Epidermal melanocyte (primary cell): ENCODE measurements around the gene SLC6A18.

Experiments
- DNase-seq: peaks from one replicate; pipeline ENCODE4 v3.0.0; 2011; ENCODE audit warnings: low spot score; ENCODE audit not compliant: insufficient read length

The SLC6A18 gene

GRCh38 chr5:1214163-1214935, 10.8 kb upstream of the SLC6A18 start:
- DNase-seq = no peak

GRCh38 chr5:1214936-1215220, 10.3 kb upstream of the SLC6A18 start:
- DNase-seq = no peak

GRCh38 chr5:1215320-1216096, 9.7 kb upstream of the SLC6A18 start:
- DNase-seq = no peak

GRCh38 chr5:1216211-1216917, 8.8 kb upstream of the SLC6A18 start:
- no peak for DNase-seq

- DNase-seq = no peak
Observed at GRCh38 chr5:1216918-1217295, 8.3 kb upstream of the SLC6A18 start.

GRCh38 chr5:1217596-1218206, 7.5 kb upstream of the SLC6A18 start:
- DNase-seq = no peak

- DNase-seq = no peak
Observed at GRCh38 chr5:1218351-1219080, 6.7 kb upstream of the SLC6A18 start.

- no peak for DNase-seq
Observed at GRCh38 chr5:1219098-1219767, 5.9 kb upstream of the SLC6A18 start.

- DNase-seq = no peak
Observed at GRCh38 chr5:1219768-1220100, 5.4 kb upstream of the SLC6A18 start.

- no peak for DNase-seq
Observed at GRCh38 chr5:1220351-1220750, 4.8 kb upstream of the SLC6A18 start.

GRCh38 chr5:1220831-1221230, 4.3 kb upstream of the SLC6A18 start:
- no peak for DNase-seq

GRCh38 chr5:1221721-1222120, 3.5 kb upstream of the SLC6A18 start:
- no peak for DNase-seq

- no peak for DNase-seq
Observed at GRCh38 chr5:1222147-1222546, 3.0 kb upstream of the SLC6A18 start.

- no peak for DNase-seq
Observed at GRCh38 chr5:1222621-1223277, 2.4 kb upstream of the SLC6A18 start.

GRCh38 chr5:1223278-1223670, 1.9 kb upstream of the SLC6A18 start:
- DNase-seq = no peak

GRCh38 chr5:1224631-1225030, 550 bp upstream of the SLC6A18 start:
- no peak for DNase-seq

- no peak for DNase-seq
Observed at GRCh38 chr5:1226231-1226630, 1.1 kb downstream of the SLC6A18 start.

- DNase-seq = no peak
Observed at GRCh38 chr5:1226839-1227581, 1.8 kb downstream of the SLC6A18 start.

- DNase-seq = no peak
Observed at GRCh38 chr5:1227667-1228066, 2.5 kb downstream of the SLC6A18 start.

- no peak for DNase-seq
Observed at GRCh38 chr5:1228120-1228519, 2.9 kb downstream of the SLC6A18 start.
